ENCODE results near the gene ADH7. TPM values are rescaled to one million over a fixed set of nuclear protein-coding genes. Genes with fewer than 3 reads are reported as not detected.

Gene ADH7
- total and polyA plus RNA-seq, 2 experiments from 2014 or later, result not detected

DNA sequence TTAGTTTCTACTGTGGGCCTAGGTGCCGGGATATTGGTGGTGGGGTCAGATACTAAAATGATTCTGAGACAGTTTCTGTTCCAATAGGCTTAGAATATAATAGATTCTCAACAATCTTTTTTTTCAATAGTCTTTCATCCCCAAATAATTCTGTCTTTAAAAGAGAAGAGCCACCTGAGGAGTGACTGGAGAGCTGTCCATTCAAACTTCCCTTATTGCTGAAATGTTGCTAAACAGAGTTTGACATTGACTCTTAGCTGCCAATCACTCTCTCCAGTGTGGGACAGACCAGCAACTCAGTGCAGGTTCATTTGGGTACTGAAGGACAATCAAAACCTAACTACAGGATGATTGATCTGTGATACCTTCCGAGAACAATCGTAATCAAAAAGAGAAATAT, 12.4 kb upstream of the ADH7 start:
- Mint-ChIP-seq H3K27me3 (ENCODE audit: insufficient read depth, low read depth, poor library complexity) (no peaks in the 10 kb centered on the region), H3K4me3 (no peak overlapping the region), H3K27ac (peak overlapping the region; percentile 95; the same call in 1 of the 2 replicates), H3K9me3 (peaks cover 8% of the 10 kb centered on the region; the same call in 2 of the 3 replicates), H3K36me3 (ENCODE audit: low read depth) (peaks cover 9% of the 10 kb centered on the region; the same call in 2 of the 3 replicates), H3K4me1 (peaks cover 15% of the 10 kb centered on the region)
- H2AFZ ChIP-seq, result no peak overlapping the region
- no peak for TF ChIP-seq EZH2 (IDR thresholded peaks at IDR 0.05; ENCODE audit: low read depth, unreplicated experiment)
- TF ChIP-seq, protein P1, sequence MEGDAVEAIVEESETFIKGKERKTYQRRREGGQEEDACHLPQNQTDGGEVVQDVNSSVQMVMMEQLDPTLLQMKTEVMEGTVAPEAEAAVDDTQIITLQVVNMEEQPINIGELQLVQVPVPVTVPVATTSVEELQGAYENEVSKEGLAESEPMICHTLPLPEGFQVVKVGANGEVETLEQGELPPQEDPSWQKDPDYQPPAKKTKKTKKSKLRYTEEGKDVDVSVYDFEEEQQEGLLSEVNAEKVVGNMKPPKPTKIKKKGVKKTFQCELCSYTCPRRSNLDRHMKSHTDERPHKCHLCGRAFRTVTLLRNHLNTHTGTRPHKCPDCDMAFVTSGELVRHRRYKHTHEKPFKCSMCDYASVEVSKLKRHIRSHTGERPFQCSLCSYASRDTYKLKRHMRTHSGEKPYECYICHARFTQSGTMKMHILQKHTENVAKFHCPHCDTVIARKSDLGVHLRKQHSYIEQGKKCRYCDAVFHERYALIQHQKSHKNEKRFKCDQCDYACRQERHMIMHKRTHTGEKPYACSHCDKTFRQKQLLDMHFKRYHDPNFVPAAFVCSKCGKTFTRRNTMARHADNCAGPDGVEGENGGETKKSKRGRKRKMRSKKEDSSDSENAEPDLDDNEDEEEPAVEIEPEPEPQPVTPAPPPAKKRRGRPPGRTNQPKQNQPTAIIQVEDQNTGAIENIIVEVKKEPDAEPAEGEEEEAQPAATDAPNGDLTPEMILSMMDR (conservative IDR thresholded peaks at IDR 0.05; ENCODE audit: low read depth in 2 of 2), result no peak
- no peak for TF ChIP-seq POLR2AphosphoS5 (IDR thresholded peaks at IDR 0.05; ENCODE audit: low read depth)
- TF ChIP-seq JUNB (IDR thresholded peaks at IDR 0.05; ENCODE audit: unreplicated experiment), result no peak
- TF ChIP-seq, protein P2, sequence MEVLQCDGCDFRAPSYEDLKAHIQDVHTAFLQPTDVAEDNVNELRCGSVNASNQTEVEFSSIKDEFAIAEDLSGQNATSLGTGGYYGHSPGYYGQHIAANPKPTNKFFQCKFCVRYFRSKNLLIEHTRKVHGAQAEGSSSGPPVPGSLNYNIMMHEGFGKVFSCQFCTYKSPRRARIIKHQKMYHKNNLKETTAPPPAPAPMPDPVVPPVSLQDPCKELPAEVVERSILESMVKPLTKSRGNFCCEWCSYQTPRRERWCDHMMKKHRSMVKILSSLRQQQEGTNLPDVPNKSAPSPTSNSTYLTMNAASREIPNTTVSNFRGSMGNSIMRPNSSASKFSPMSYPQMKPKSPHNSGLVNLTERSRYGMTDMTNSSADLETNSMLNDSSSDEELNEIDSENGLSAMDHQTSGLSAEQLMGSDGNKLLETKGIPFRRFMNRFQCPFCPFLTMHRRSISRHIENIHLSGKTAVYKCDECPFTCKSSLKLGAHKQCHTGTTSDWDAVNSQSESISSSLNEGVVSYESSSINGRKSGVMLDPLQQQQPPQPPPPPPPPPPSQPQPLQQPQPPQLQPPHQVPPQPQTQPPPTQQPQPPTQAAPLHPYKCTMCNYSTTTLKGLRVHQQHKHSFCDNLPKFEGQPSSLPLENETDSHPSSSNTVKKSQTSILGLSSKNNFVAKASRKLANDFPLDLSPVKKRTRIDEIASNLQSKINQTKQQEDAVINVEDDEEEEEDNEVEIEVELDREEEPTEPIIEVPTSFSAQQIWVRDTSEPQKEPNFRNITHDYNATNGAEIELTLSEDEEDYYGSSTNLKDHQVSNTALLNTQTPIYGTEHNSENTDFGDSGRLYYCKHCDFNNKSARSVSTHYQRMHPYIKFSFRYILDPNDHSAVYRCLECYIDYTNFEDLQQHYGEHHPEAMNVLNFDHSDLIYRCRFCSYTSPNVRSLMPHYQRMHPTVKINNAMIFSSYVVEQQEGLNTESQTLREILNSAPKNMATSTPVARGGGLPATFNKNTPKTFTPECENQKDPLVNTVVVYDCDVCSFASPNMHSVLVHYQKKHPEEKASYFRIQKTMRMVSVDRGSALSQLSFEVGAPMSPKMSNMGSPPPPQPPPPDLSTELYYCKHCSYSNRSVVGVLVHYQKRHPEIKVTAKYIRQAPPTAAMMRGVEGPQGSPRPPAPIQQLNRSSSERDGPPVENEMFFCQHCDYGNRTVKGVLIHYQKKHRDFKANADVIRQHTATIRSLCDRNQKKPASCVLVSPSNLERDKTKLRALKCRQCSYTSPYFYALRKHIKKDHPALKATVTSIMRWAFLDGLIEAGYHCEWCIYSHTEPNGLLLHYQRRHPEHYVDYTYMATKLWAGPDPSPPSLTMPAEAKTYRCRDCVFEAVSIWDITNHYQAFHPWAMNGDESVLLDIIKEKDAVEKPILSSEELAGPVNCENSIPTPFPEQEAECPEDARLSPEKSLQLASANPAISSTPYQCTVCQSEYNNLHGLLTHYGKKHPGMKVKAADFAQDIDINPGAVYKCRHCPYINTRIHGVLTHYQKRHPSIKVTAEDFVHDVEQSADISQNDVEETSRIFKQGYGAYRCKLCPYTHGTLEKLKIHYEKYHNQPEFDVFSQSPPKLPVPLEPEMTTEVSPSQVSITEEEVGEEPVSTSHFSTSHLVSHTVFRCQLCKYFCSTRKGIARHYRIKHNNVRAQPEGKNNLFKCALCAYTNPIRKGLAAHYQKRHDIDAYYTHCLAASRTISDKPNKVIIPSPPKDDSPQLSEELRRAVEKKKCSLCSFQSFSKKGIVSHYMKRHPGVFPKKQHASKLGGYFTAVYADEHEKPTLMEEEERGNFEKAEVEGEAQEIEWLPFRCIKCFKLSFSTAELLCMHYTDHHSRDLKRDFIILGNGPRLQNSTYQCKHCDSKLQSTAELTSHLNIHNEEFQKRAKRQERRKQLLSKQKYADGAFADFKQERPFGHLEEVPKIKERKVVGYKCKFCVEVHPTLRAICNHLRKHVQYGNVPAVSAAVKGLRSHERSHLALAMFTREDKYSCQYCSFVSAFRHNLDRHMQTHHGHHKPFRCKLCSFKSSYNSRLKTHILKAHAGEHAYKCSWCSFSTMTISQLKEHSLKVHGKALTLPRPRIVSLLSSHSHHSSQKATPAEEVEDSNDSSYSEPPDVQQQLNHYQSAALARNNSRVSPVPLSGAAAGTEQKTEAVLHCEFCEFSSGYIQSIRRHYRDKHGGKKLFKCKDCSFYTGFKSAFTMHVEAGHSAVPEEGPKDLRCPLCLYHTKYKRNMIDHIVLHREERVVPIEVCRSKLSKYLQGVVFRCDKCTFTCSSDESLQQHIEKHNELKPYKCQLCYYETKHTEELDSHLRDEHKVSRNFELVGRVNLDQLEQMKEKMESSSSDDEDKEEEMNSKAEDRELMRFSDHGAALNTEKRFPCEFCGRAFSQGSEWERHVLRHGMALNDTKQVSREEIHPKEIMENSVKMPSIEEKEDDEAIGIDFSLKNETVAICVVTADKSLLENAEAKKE (CRISPR knock-in tag; IDR thresholded peaks at IDR 0.05), result no peak
- no peak for TF ChIP-seq EZH2phosphoT487 (IDR thresholded peaks at IDR 0.05; ENCODE audit: unreplicated experiment)
- no peak for TF ChIP-seq ZNF331 (CRISPR knock-in tag; IDR thresholded peaks at IDR 0.05; ENCODE audit: low read depth)
- TF ChIP-seq CREB1 (CRISPR knock-in tag; IDR thresholded peaks at IDR 0.05; ENCODE audit: low read depth), result no peak
- no peak for TF ChIP-seq ZNF114 (CRISPR knock-in tag; IDR thresholded peaks at IDR 0.05)
- TF ChIP-seq NANOG (IDR thresholded peaks at IDR 0.05; ENCODE audit: borderline replicate concordance), result no peak
- TF ChIP-seq, protein P3, sequence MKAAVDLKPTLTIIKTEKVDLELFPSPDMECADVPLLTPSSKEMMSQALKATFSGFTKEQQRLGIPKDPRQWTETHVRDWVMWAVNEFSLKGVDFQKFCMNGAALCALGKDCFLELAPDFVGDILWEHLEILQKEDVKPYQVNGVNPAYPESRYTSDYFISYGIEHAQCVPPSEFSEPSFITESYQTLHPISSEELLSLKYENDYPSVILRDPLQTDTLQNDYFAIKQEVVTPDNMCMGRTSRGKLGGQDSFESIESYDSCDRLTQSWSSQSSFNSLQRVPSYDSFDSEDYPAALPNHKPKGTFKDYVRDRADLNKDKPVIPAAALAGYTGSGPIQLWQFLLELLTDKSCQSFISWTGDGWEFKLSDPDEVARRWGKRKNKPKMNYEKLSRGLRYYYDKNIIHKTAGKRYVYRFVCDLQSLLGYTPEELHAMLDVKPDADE (IDR thresholded peaks at IDR 0.05), result no peak
- TF ChIP-seq, protein P4, sequence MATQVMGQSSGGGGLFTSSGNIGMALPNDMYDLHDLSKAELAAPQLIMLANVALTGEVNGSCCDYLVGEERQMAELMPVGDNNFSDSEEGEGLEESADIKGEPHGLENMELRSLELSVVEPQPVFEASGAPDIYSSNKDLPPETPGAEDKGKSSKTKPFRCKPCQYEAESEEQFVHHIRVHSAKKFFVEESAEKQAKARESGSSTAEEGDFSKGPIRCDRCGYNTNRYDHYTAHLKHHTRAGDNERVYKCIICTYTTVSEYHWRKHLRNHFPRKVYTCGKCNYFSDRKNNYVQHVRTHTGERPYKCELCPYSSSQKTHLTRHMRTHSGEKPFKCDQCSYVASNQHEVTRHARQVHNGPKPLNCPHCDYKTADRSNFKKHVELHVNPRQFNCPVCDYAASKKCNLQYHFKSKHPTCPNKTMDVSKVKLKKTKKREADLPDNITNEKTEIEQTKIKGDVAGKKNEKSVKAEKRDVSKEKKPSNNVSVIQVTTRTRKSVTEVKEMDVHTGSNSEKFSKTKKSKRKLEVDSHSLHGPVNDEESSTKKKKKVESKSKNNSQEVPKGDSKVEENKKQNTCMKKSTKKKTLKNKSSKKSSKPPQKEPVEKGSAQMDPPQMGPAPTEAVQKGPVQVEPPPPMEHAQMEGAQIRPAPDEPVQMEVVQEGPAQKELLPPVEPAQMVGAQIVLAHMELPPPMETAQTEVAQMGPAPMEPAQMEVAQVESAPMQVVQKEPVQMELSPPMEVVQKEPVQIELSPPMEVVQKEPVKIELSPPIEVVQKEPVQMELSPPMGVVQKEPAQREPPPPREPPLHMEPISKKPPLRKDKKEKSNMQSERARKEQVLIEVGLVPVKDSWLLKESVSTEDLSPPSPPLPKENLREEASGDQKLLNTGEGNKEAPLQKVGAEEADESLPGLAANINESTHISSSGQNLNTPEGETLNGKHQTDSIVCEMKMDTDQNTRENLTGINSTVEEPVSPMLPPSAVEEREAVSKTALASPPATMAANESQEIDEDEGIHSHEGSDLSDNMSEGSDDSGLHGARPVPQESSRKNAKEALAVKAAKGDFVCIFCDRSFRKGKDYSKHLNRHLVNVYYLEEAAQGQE (IDR thresholded peaks at IDR 0.05; ENCODE audit: unreplicated experiment), result no peak
- no peak for TF ChIP-seq STAT1 (IDR thresholded peaks at IDR 0.05; ENCODE audit: unreplicated experiment)
- no peak overlapping the region for H3K4me3 ChIP-seq
- no peaks in the 10 kb centered on the region for H3K27me3 ChIP-seq (ENCODE audit: insufficient read depth)
- H3K36me3 ChIP-seq (ENCODE audit: insufficient read depth), result no peaks in the 10 kb centered on the region; the same call in 1 of the 2 replicates
- H4K20me1 ChIP-seq (replicated peaks; ENCODE audit: insufficient read depth), result no peaks in the 10 kb centered on the region
- peaks cover 7% of the 10 kb centered on the region; the same call in 1 of the 2 replicates for H3K4me1 ChIP-seq (ENCODE audit: insufficient read depth)
- ATAC-seq (no peak), DNase-seq (ENCODE audit: low spot score) (no peak)
- no peaks in the 10 kb centered on the region; the same call in 1 of the 2 replicates for H3K9me2 ChIP-seq (ENCODE audit: insufficient read depth)
- no peak overlapping the region for H3K27ac ChIP-seq (ENCODE audit: low read depth)
- H3F3A ChIP-seq (replicated peaks; ENCODE audit: low read depth), result no peaks in the 10 kb centered on the region
- no peaks in the 10 kb centered on the region for H3K79me2 ChIP-seq (replicated peaks; ENCODE audit: insufficient read depth)
- no peak overlapping the region for H3K4me2 ChIP-seq
